Measurements from ENCODE around the gene RALGAPA1.

DNA sequence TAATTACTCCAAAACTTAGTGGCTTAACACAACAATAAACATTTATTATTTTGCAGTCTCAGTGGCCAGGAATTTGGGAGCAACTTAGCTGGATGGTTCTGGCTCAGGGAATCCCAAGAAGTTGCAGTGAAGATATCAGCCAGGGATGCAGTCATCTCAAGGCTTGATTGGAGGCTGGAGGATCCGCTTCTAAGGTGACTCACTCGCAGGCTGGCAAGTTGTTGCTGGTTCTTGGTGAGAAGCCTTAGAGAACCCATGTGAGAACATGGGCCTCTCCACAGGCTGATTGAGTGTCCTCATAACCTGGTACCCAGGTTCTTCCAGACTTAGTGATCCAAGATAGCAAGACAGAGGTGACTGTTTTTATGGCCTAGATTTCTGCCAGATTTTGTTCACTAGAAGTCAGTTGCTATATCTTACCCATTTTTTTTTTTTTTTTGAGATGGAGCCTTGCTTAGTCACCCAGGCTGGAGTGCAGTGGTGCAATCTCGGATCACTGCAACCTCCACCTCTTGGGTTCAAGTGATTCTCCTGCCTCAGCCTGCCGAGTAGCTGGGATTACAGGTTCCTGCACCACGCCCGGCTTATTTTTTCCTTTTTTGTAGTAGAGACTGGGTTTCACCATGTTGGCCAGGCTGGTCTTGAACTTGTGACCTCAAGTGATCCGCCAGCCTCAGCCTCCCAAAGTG lies 49.6 kb upstream of the RALGAPA1 start:
- TF ChIP-seq, protein P1, sequence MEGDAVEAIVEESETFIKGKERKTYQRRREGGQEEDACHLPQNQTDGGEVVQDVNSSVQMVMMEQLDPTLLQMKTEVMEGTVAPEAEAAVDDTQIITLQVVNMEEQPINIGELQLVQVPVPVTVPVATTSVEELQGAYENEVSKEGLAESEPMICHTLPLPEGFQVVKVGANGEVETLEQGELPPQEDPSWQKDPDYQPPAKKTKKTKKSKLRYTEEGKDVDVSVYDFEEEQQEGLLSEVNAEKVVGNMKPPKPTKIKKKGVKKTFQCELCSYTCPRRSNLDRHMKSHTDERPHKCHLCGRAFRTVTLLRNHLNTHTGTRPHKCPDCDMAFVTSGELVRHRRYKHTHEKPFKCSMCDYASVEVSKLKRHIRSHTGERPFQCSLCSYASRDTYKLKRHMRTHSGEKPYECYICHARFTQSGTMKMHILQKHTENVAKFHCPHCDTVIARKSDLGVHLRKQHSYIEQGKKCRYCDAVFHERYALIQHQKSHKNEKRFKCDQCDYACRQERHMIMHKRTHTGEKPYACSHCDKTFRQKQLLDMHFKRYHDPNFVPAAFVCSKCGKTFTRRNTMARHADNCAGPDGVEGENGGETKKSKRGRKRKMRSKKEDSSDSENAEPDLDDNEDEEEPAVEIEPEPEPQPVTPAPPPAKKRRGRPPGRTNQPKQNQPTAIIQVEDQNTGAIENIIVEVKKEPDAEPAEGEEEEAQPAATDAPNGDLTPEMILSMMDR (IDR thresholded peaks at IDR 0.05): no peak
- TF ChIP-seq EP300 (IDR thresholded peaks at IDR 0.05) (no peak), POLR2AphosphoS5 (IDR thresholded peaks at IDR 0.05) (no peak)

Measured in upper lobe of left lung (tissue), 4 donors.